ENCODE data around the gene DNM1.

DNM1 gene

DNA sequence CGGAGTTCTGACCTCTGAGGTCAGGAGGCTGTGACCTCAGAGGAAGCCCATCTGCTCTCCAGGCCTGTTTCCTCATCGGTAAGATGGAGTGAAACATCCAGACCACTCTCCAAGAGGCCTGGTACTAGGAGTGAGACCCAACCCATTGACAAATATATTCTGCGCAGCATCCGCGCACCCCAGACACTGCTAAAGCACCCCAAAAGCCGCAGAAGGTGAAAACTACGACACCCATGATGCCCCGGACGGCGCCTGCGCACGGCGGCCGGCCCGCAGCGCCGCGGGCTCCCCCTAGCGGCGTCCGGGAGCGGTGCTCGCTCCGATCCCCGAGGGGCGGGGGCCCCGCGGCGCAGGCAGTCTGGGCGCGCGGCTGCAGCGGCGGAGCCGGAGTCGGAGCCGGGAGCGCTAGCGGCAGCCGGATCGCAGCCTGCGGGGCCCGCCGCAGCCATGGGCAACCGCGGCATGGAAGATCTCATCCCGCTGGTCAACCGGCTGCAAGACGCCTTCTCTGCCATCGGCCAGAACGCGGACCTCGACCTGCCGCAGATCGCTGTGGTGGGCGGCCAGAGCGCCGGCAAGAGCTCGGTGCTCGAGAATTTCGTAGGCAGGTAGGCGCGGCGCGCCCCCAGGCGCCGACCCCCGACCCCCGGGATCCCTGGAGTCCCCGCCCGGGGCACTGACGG, at the start of gene DNM1:
Gene DNM1 (plus strand): TSS at position 356 of the 683 bp plus-strand sequence. CDS start 92 bp downstream, at position 448.
- DNase-seq, result peak; percentile 79

DNA sequence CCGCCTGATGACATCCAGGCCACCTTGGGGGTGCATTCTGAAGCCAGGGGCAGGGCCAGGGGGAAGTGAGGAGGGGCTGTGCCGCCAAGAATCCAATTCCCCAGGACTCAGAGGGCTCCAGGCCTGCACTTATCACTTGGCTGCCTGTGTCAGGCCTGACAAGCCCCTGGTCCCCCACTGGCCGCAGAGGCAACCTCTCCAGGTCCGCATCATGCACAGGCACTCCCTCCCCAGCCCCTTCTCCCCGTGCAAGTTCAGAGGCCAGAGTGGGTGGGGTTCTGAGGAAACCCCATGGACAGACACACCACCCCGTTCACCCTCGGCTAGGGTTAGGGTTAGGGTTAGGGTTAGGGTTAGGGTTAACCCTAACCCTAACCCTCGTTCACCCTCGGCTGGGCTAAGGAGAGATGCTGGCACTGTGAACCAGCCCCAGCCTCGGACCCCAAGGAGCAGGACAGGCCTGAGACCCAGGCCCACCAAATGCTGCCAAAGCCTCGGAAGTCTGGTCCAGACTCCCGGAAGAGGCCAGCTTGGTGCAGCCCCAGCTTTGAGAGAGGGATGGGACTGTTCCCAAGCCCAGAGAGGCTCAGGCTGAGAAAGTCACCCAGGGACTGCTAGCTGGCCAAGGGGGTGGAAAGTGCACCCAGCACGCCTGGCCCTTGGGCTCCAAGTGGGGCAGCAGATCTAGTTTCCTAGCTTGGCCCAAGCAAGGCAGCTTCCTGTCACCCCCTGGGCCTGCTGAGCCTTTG, 49.1 kb upstream of the DNM1 start:
- no peak for DNase-seq

DNA sequence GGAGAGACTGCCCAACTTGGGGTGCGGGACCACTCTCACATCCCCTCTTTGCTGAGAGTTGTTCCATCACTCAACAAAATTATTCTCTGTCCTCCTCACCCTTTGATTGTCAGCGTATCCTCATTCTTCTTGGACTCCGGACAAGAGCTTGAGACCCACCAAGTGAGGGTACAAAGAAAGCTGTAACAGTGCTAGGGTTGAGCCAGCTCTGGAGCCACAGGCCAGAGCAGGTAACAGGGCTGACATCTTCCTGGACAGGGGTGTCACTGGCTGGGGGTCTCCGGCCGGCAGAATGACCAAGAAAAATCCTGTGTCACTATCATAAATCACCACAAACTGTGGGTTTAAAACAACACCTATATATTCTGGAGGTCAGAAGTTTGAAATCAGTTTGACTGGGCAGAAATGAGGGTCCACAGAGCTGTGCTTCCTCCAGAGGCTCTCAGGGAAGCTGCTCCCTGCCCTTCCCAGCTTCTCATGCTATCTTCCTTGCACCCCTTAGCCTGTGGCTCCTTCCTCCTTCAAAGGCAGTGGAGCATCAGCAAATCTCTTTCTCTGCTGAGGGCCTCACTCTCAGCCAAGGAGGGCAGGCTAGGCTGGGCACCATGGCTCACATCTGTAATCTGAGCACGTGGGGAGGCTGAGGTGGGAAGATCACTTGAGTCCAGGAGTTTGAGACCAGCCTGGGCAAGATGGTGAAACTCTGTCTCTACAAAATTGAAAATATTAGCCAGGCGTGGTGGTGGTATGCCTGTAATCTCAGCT, 47.3 kb upstream of the DNM1 start:
- DNase-seq, result no peak

DNA sequence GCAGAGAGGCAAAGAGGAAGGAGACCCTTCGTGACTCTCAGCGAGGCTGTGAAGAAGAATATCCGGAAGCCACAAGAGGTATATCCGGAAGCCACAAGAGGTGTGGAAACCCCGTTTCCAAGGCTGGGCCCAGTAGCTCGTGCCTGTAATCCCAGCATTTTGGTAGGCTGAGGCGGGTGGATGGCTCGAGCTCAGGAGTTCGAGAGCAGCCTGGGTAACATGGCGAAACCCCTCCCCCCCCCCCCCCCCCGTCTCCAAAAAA, 43.7 kb upstream of the DNM1 start:
- peak; percentile 44 for DNase-seq

DNA sequence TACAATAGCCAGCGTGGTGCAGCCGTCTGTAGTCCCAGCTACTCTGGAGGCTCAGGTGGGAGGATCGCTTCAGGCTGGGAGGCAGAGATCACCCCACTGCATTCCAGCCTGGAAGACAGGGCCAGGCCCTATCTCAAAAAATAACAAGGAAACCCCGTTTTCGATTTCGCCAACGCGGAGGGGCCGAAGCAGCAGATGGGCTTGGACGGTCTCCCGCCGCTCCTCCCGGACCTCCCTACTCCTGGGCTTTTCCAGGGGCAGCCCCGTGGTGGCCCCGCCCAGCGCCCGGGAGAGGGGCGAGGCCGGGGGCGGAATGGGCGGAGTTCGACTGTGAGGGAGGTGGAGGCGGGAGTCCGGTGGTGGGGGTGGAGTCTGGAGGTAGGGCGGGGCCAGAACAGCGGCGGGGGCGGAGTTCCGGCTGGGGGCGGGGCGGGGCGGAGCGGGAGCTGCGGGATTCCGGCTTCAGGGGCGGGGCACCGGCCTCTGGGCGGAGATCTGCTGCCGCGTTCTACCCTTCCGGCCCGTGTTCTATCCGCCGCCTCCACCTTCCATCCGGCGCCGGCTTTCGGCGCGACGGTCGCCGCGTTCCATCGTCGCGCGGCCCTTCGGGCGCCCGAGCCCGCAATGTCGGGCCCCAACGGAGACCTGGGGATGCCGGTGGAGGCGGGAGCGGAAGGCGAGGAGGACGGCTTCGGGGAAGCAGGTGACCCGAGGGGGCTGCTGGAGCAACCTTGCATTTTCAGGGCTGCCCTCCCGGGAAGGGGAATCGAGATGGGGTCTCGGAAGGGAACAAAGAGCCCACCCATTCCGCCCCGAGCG, 43.2 kb upstream of the DNM1 start, which contains the start of gene BBLN:
Gene BBLN (plus strand): TSS at position 482 of the 819 bp plus-strand sequence. CDS start 143 bp downstream, at position 625.
- peak; percentile 96 for DNase-seq

DNA sequence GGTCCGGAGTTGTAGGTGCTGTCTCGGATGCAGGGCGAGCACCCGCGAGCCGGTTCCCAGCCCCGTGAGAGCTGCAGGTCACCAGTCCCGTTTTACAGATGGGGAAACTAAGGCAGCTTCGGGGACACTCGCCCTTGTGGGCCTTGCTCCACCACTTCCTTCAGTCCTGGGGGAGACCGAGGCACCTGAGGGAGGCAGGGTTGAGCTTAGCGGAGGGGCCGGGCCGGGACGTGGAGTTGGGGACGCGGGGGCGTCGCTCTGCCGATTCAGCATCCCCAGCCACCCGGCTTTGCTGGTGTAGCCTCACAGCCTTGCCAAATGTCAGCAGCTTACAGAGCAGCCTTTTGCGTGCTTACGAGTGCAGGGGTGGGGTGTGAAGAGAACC, 42.6 kb upstream of the DNM1 start:
- peak; percentile 64 for DNase-seq

DNA sequence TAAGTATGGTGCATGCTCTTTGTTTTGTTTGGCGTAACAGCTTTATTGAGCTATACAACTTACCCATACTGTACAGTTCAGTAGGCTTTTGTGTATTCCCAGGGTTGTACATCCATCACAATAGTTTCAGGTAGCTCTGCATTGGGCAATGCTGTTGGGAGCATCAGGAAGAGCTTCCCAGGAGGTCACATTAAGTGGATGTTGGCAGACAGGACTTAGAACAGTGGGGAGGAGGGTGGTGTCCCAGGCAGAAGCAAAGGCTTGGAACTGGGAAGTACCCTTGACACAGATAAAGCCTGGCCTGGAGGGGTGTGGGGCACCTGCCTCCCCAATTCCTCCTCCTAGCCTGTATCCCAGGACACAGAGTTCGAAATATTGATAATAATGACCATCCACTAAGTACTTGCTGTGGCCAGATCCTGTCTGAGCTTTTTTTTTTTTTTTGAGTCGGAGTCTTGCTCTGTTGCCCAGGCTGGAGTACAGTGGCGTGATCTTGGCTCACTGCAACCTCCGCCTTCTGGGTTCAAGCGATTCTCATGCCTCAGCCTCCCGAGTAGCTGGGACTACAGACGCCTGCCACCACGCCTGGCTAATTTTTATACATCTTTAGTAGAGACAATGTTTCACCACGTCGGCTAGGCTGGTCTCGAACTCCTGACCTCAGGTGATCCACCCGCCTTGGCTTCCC, 41.8 kb upstream of the DNM1 start:
- no peak for DNase-seq

DNA sequence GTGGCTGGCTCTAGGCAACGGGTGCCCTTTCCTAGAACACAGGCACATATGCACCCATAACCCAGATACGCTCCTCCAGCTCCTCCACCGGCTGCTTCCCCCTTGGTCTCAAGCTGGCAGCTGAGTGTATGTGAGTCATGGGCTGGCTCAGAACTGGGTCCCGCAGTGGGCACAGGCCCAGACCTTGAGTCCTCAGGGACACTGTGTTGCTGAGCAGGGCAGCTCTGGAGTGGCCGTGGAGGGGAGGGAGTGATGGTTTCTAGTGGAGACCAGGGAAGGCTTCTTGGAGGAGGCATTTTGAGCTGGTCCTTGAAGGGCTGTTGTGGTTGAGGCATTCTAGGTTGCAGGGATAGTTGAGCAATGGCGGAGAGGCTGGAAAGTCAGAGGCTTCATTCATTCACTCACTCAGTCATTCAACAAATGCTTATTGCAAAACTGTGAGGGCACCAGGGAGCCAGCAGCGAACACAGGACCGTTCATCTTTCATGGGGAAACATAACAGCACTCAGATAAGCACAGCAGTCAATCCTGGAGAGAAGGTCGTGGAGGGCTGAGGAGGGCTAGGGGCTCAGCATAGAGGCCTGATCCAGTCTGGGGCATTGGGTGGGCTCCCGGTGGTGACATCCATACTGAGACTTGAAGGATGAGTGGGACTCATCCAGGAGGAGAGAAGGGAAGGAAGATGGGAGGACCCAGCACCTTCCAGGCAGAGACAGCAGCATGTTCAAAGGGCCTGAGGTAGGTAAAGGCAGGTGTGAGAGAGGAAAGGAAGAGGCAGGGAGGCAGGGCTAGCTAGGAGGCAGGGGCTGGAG, 40.8 kb upstream of the DNM1 start:
- no peak for DNase-seq

DNA sequence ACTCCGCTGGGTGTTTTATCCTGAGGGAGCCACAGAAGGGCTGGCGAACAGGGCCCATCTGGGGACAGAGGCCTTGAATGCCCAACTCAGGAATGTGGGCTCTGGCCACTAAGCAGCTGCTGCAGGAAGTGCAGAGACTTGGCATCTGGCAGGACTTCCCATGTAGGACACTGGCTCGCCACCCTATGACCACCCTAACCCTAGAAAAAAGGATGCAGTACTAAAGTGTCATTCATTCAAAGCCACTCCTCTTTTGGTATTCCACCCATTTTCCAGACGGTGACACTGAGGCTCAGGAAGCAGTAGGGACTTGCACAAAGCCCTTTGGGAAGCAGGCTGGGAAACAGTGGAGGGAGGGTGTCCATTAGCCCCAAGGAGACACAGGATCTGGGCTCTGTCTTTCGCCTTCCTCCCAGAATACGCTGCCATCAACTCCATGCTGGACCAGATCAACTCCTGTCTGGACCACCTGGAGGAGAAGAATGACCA, 40.1 kb upstream of the DNM1 start:
- DNase-seq, result no peak

DNA sequence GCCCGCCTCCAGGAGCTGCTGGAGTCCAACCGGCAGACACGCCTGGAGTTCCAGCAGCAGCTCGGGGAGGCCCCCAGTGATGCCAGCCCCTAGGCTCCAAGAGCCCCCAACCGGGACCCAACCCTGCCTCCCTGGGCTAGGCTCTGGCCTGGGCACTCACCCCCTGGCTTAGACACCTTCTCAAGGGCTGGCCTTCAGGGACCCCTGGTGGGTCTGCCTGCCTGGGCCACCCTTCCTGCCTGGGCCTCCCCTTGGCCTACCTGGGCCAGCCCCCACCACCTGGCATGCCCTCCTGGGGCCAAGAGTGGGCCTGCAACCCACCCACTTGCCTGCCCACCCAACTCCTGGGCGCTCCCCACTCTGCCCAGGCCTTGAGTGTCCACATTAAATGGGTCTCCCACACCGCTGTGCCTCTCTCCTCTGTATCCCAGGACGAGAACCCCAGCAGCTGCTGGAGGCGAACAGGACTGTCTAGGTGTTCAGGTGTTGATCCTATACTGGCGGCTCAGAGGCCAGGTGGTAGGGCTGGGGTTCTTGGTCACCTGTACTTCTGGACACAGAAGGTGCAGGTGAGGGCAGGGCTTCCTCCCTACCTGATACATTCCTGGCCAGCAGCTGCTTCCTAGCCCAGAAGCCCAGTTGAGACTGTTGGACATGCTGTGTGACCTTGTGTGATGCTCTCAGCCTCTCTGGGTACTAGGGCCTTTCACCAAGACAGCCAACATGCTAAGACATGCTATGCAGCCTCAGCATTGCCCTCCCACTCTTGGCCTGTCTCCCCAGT, 39.5 kb upstream of the DNM1 start:
- DNase-seq, result no peak

DNA sequence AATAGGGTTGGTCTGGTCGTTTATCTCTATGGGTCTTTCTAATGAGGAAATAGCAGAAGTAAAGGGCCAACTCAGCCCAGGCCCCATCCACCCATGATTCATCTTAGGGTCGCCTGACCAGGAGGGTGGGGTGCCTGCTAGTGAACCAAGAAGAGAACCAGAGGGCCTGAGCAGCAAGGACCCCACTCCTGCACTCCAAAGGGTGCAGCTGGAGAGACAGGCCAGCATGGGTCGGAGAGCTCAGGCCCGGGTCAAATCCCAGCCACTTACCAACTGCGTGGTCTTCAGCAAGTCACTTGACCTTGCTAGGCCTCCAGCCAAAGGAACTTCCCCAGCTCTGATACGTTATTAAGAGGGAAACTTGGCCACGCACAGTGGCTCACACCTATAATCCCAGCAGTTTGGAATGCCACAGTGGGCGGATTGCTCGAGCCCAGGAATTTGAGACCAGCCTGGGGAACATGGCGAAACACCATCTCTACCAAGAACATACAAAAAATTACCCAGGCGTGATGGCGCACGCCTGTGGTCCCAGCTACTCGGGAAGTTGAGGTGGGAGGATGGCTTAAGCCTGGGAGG, 38.8 kb upstream of the DNM1 start:
- DNase-seq, result no peak

DNA sequence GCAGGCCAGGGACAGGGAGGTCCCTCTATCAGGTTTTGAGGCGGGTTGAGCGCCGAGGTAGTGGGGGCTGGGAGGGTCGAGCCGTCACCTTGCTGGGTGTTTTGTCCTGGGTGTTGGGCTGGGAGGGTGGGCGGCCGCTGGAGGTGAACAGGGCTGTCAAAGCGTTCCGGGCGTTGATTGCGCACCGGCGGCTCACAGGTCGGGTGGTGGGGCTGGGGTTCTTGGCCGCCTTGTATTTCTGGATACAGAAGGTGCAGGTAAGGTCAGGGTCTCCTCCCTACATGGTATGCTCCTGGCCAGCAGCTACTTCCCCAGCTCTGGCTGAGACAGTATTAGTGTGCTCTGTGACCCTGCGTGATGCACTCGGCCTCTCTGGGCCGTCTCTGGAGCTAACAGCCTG, 37.0 kb upstream of the DNM1 start:
- no peak for DNase-seq

DNA sequence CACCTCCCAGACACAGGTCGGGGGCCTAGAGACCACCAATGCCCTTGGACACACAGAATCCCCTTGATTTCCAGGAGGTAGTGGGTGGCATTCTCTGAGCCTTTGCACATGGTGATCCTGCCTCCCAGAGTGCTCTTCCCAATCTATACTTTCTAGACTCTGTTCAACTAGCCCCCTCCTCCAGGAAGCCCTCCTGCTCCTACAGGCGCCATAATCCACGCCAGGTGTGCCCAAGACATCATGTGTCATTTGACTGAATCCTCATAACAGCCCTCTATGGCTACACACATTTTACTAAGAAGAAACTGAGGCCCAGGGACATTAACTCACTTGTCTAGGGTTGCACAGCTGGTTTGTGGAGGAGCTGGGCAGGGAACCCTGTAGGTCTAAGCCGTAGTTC, 36.0 kb upstream of the DNM1 start:
- DNase-seq, result no peak

DNA sequence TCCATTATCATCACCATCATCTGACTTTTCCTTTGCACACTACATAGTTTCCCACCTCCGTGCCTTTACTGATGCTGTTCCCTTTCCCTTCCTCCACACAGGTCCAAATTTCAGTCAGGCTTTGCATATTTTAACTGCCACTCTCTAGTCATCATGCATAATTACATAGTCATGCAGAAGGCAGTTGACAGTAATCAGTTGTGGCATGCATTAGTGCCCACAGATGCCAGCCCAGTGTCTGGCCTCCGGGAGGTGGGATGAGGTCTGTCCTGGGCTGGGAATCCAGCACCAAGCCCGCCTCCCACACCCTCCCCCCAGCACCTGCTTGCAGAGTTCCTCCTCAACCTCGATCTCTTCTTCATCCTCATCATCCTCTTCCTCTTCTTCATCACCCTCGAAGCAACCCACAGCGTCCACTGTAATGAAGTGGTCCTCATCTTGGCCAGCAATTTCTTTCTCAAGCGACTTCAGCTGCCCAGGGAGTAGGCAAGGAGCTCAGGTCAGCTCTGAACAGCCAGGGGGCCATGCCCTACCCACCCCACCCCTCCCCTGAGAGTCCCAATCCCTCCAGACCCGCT, 34.4 kb upstream of the DNM1 start:
- DNase-seq, result no peak

DNA sequence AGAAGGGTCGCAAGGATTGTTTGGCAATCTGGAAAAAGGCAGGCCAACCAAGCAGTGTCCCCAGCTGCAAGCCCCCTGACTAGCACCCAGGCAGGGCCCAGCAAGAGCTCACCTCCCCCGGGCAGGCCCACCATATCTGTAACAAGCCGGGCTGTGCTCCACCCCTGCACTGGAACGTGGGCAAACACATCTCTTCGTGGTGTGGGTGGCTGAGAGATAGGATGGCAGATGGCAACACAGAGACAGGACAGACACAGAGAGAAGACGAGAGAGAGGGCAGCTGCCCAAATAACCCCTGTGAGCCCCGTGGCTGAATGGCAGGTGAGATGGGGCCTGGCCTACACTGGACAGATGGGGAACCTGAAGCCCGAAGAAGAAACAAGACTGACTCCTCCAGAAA, 33.7 kb upstream of the DNM1 start:
- DNase-seq, result no peak

DNA sequence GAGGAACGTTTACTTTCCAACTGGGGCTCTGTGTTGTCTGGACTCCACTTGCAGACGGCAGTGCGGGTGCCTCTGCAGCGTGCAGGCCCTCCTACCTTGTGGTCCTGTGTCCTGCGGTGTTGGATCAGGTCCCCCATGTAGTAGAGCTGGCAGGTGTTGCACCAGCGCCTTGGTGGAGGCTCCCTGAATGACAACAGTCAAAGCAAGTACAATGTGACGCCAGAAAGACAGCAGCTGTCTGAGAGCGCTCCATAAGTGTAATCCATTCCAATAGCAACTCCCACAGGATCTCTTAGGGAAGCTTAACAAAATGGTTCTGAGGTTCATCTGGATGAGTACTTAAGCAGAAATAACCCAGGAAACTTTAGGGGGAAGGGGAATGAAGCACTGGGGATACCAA, 33.3 kb upstream of the DNM1 start:
- no peak for DNase-seq

DNA sequence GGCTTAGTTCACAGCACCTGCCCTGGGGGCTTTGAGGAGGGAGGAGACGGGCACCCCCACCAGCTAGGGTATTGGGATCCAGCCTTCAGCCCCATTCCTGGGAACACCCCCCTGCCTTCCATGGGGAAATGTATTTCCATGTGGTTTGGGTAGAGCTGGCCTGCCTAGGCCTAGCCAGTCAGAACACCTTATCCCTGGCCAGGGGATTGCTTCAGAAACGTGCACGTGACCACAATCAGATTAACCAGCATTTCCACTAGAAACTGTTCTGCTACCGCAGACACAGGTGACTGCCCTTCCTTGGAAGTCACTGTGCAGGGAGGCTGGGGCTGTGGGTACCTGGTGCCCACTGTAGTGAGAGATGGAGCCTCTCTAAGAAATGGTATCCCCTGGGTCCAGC, 29.1 kb upstream of the DNM1 start:
- no peak for DNase-seq

DNA sequence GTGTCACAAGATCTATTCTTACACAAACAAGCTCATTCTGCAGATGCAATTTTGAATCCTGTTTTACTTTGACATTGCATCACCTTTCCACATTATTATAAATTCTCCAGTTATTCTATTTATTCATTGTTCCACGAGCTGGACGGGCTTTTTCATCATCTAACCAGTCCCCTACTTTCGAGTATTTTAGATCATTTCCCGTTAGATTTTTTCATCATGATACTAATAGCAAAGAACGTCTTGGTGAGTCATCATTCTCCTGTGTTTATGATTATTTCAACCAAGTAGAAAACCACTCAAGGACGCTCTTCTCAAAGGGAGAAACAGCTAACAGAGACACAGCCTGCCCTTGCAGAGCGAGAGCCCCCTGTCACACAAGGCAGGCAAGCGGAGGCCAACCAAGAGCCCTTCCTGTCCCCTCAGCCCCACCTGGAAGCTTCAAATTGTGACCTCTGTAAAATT, 28.0 kb upstream of the DNM1 start:
- DNase-seq, result no peak

DNA sequence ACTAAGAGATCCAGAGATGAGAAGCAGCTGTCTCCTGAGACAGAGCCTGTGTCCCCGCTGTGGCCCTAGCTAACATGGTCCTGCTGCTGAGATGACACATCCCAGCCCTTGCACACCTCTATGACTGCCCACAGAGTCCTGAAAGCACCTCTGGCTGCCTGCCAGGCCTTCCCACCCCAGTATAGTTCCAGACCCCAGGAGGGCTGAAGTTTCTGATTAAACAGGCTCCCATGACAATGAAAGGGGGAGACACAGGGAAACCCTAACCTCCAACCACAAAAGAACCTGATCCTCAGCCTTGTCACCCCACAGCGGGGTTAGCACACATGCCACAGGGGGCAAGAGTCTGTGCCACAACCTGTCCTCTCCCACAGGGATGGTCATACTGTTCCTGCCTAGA, 27.5 kb upstream of the DNM1 start:
- no peak for DNase-seq
